Retinal pigment epithelial cell (primary cell): ENCODE data around the gene OR6C76.
"Not testable (repeated sequence)": the region's sequence is repeated elsewhere in the genome, so short reads cannot be mapped to it uniquely, and the experiment has no call there.

Experiments used
- DNase-seq: peaks from one replicate; pipeline ENCODE4 v3.0.0-alpha.2; 2010; ENCODE audit warnings: low read depth
- H3K4me3 ChIP-seq: 2 replicates; pipeline ENCODE4 v1.5.1; 2011; ENCODE audit warnings: mild to moderate bottlenecking, low read length, control low read depth, moderate library complexity
- TF ChIP-seq, protein P1 (sequence below): conservative IDR thresholded peaks from 2 replicates; pipeline ENCODE4 v1.5.1; 2011; ENCODE audit warnings: low read depth, low read length, control low read depth, inconsistent platforms

Gene OR6C76

DNA sequence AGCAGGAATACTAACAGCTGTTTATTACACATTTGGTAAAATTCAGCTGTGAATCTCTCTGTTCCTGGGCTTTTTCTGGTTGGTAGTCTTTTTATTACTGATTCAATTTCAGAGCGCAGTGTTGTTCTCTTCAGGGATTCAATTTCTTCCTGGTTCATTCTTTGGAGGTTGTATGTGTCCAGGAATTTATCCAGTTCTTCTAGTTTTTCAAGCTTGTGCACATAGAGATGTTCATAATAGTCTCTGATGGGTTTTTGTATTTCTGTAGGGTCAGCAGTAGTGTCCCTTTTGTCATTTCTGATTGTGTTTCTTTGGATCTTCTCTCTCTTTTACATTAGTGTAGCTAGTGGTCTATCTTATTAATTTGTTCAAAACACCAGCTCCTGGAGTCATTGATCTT lies 9.1 kb upstream of the OR6C76 start:
- H3K4me3 ChIP-seq = no peak overlapping the region
- TF ChIP-seq, protein P1, sequence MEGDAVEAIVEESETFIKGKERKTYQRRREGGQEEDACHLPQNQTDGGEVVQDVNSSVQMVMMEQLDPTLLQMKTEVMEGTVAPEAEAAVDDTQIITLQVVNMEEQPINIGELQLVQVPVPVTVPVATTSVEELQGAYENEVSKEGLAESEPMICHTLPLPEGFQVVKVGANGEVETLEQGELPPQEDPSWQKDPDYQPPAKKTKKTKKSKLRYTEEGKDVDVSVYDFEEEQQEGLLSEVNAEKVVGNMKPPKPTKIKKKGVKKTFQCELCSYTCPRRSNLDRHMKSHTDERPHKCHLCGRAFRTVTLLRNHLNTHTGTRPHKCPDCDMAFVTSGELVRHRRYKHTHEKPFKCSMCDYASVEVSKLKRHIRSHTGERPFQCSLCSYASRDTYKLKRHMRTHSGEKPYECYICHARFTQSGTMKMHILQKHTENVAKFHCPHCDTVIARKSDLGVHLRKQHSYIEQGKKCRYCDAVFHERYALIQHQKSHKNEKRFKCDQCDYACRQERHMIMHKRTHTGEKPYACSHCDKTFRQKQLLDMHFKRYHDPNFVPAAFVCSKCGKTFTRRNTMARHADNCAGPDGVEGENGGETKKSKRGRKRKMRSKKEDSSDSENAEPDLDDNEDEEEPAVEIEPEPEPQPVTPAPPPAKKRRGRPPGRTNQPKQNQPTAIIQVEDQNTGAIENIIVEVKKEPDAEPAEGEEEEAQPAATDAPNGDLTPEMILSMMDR = no peak
- no peak for DNase-seq

GRCh38 chr12:55420307-55420962 lies 5.6 kb upstream of the OR6C76 start:
- no peak overlapping the region for H3K4me3 ChIP-seq
- TF ChIP-seq, protein P1 = no peak
- DNase-seq = no peak

- no peak overlapping the region for H3K4me3 ChIP-seq
- DNase-seq = no peak
- TF ChIP-seq, protein P1 = no peak
Observed at GRCh38 chr12:55428331-55429243, 2.5 kb downstream of the OR6C76 start.

- H3K4me3 ChIP-seq, DNase-seq: not testable (repeated sequence)
Observed at GRCh38 chr12:55441233-55441632, 15.2 kb downstream of the OR6C76 start.

- DNase-seq = no peak
- H3K4me3 ChIP-seq = no peak within 1 kb of the TSS
- TF ChIP-seq, protein P1 = no peak
Observed at GRCh38 chr12:55443776-55444175, 17.7 kb downstream of the OR6C76 start, which contains the start of gene OR6C2. Gene OR6C2, plus strand, starts transcription at chr12:55444076. Its CDS starts 8,138 bp downstream, at chr12:55452214.

DNA sequence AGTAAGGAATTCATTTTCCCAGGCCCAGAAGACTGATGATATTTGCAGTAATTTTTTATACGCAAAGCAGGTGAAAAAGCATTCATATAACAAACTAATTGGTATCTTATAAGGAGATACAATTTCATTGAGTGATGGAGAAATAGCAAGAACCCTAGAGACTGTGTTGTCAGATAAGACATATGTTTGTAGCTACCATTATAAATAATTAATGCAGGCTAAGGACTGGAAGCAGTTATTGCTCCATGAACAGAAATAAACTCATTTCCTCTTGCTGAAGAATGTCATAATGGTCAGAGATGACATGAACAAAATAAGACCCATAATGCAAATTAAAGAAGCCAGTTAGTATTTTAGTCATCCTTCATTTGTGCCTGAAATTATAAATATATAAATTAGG lies 19.3 kb downstream of the OR6C76 start:
- no peak overlapping the region for H3K4me3 ChIP-seq
- TF ChIP-seq, protein P1 = no peak
- DNase-seq = no peak

- H3K4me3 ChIP-seq = no peak overlapping the region
- DNase-seq = no peak
- TF ChIP-seq, protein P1 = no peak
Observed at GRCh38 chr12:55446326-55446725, 20.3 kb downstream of the OR6C76 start.
